ENCODE measurements around the gene SRSF5.

DNA sequence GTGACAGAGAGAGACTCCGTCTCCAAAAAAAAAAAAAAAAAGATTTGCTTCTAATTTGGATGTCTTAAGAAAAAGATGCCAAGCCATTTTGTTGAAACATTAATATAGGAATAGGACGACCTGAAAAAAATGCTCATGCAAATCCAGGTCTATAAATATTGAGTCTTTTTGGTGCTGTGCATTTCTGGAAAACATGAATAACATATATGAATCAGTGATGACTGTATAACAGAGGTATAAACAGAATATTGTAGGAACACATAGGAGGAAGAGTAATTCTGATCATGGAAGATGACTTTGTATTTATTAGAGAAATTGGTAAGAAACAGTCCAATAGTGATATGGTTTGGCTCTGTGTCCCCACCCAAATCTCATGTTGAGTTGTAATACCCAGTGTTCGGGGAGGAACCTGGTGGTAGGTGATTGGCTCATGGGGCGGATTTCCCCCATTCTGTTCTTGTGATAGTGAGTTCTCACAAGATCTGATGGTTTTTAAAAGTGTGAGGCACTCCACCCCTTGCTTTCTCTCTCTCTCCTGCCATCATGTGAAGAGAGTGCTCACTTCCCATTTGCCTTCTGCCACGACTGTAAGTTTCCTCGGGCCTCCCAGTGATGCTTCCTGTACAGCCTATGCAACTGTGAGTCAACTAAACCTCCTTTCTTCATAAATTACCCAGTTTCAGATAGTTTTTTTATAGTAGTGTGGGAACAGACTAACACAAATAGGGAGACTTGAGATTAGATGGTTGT is 3.0 kb upstream of the SRSF5 start:
- TF ChIP-seq ZNF8 (CRISPR knock-in tag; IDR thresholded peaks at IDR 0.05) = no peak
- no peak for TF ChIP-seq PATZ1 (CRISPR knock-in tag; IDR thresholded peaks at IDR 0.05; ENCODE audit: borderline replicate concordance)
- no peak for TF ChIP-seq BACH2 (CRISPR knock-in tag; IDR thresholded peaks at IDR 0.05; ENCODE audit: borderline replicate concordance)
- no peak for TF ChIP-seq TSHZ2 (CRISPR knock-in tag; IDR thresholded peaks at IDR 0.05)
- TF ChIP-seq RARB (CRISPR knock-in tag; IDR thresholded peaks at IDR 0.05) = no peak
- TF ChIP-seq ZC3H10 (CRISPR knock-in tag; IDR thresholded peaks at IDR 0.05) = no peak
- TF ChIP-seq, protein P1, sequence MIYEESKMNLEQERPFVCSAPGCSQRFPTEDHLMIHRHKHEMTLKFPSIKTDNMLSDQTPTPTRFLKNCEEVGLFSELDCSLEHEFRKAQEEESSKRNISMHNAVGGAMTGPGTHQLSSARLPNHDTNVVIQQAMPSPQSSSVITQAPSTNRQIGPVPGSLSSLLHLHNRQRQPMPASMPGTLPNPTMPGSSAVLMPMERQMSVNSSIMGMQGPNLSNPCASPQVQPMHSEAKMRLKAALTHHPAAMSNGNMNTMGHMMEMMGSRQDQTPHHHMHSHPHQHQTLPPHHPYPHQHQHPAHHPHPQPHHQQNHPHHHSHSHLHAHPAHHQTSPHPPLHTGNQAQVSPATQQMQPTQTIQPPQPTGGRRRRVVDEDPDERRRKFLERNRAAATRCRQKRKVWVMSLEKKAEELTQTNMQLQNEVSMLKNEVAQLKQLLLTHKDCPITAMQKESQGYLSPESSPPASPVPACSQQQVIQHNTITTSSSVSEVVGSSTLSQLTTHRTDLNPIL (CRISPR knock-in tag; IDR thresholded peaks at IDR 0.05; ENCODE audit: low read depth) = no peak
- no peak for TF ChIP-seq ISL1 (CRISPR knock-in tag; IDR thresholded peaks at IDR 0.05)
- TF ChIP-seq PPARA (CRISPR knock-in tag; IDR thresholded peaks at IDR 0.05; ENCODE audit: borderline replicate concordance) = no peak
- TF ChIP-seq ZNF70 (CRISPR knock-in tag; IDR thresholded peaks at IDR 0.05) = no peak
- TF ChIP-seq ZNF565 (CRISPR knock-in tag; conservative IDR thresholded peaks at IDR 0.05; ENCODE audit: low read depth) = no peak
